ENCODE results near the gene AMMECR1. TPM values are rescaled to one million over a fixed set of nuclear protein-coding genes. Genes with fewer than 3 reads are reported as not detected.

Gene AMMECR1
- total and polyA plus RNA-seq, 2 of the 8 experiments (the other 6 are each of a cell fraction or from before 2014, with no cell fraction given) = 10.2 to 21.2 TPM

DNA sequence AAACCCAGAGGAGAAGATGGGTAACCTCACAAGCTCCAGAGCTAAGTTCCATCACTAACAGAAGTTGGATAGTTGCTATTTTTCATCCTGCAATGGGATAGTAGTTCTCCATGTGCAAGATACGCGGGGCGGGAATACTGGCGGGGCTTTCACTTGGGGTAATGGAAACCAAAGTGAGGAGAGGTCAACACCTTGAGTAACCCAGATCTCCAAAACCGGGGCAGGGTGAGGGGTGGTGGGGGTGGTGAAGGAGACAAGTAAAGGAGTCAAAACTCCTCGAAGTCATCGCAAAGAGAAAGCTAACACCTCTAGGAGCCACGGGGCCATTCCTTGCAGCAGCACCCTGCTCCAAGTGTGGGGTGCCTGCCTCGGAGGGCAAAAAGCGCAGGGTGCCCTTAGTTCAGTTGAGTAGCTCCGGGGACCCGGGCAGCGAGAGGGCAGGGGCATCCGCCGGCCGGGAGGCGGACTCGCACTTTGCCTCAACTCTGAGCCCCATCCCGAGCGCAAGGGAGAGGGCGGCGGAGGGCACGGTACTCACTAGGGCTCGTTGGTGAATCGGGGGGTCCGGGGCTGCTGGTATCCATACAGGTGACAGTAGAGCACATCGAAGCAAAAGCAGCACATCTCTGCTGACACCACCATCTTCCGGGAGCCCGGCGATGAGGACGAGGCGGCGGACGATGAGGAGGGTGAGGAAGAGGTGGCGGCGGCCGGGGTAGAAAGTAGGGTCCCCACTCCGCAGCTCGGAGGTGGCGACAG lies 645 bp downstream of the AMMECR1 start:
- no peak overlapping the region for H2BK20ac ChIP-seq (ENCODE audit: low read length)
- H4K91ac ChIP-seq (replicated peaks; ENCODE audit: insufficient read length, low read length) = peak overlapping the region; percentile 15
- peak overlapping the region; percentile 79 to 97 (median 87) for H3K4me3 ChIP-seq (ENCODE audit: extremely low read depth in 1 of 4, insufficient read depth in 2 of 4, low read depth in 3 of 4, low read length in 4 of 4)
- no peaks in the 10 kb centered on the region for H3K9me3 ChIP-seq (ENCODE audit: insufficient read depth in 2 of 2, low read depth in 1 of 2, low read length in 1 of 2)
- no peak overlapping the region for H2AFZ ChIP-seq (ENCODE audit: low read length)
- DNase-seq (ENCODE audit: low read depth in 1 of 2, low spot score in 2 of 2) = peak in 1 of 2 experiments; percentile 47
- peak overlapping the region; percentile 66 to 88 (median 82) for H3K9ac ChIP-seq (replicated peaks in 1 of 4; ENCODE audit: extremely low read depth in 1 of 4, low read depth in 3 of 4, low read length in 3 of 4)
- no peak overlapping the region for H2BK12ac ChIP-seq (ENCODE audit: low read depth, low read length)
- H3K79me2 ChIP-seq (ENCODE audit: control insufficient read depth in 1 of 2, insufficient read depth in 2 of 2, low read length in 2 of 2) = peaks cover 0 to 49% of the 10 kb centered on the region in 2 experiments; a peak in 3 of 4 replicates
- H2BK15ac ChIP-seq (ENCODE audit: low read length) = no peak overlapping the region
- no peak overlapping the region for H3K56ac ChIP-seq (replicated peaks; ENCODE audit: insufficient read length, low read depth, low read length)
- H3K27ac ChIP-seq (ENCODE audit: low read depth, low read length) = no peak overlapping the region; the same call in 1 of the 2 replicates
- no peak overlapping the region for H3K4ac ChIP-seq (replicated peaks; ENCODE audit: insufficient read length, low read depth, low read length)
- no peaks in the 10 kb centered on the region for H4K20me1 ChIP-seq (replicated peaks in 1 of 2; ENCODE audit: control insufficient read depth in 1 of 2, insufficient read depth in 2 of 2, low read length in 2 of 2)
- H3K4me2 ChIP-seq (ENCODE audit: insufficient read depth in 1 of 2, low read depth in 2 of 2, low read length in 2 of 2) = peak overlapping the region; percentile 60 to 92
- H3K36me3 ChIP-seq (ENCODE audit: control insufficient read depth in 2 of 4, insufficient read depth in 4 of 4, low read length in 3 of 4) = no peaks in the 10 kb centered on the region
- no peaks in the 10 kb centered on the region for H3K79me1 ChIP-seq (ENCODE audit: low read depth, low read length)
- ChIA-PET CTCF (ENCODE audit: partially characterized antibody) (interaction anchor here (0.6 to 1.4 kb wide), 4 partner anchors 47 to 158 kb away, joined by 3 to 4 read pairs (median 4); no protein-coding TSS in a partner anchor), POLR2A (ENCODE audit: partially characterized antibody) (interaction anchor here (1.0 to 1.6 kb wide), 3 partner anchors 18 to 107 kb away, joined by 4 read pairs; no protein-coding TSS in a partner anchor)
- no peak overlapping the region for H2BK120ac ChIP-seq (replicated peaks; ENCODE audit: low read depth, low read length)
- 0% methylated on average over 26 of the region's 40 CpGs; no CpG with 5 or more reads in 1 of the 2 experiments for WGBS, 2 experiments (ENCODE audit: extremely low coverage in 1 of 2, insufficient coverage in 1 of 2, insufficient read length in 1 of 2, insufficient replicate concordance in 2 of 2, low coverage in 1 of 2, low lambda C conversion rate in 2 of 2, missing lambda C conversion rate in 1 of 2)
- no peak overlapping the region for H3K23ac ChIP-seq (ENCODE audit: insufficient read length)
- H3K27me3 ChIP-seq (replicated peaks in 1 of 4; ENCODE audit: control insufficient read depth in 3 of 4, extremely low read depth in 1 of 4, insufficient read depth in 3 of 4, low read length in 3 of 4) = no peaks in the 10 kb centered on the region
- no peak overlapping the region for H2AK5ac ChIP-seq (ENCODE audit: low read depth, low read length)
- no peak for FAIRE-seq
- peaks cover 0 to 17% (median 2%) of the 10 kb centered on the region in 4 experiments; a peak in 4 of 7 replicates for H3K4me1 ChIP-seq (replicated peaks in 1 of 4; ENCODE audit: control insufficient read depth in 3 of 4, insufficient read depth in 4 of 4, low read length in 3 of 4)
- no peak overlapping the region; the same call in 1 of the 2 replicates for H2BK5ac ChIP-seq (ENCODE audit: low read depth, low read length)
- no peak overlapping the region for H3K14ac ChIP-seq (ENCODE audit: insufficient read length)
- no peak overlapping the region; the same call in 1 of the 2 replicates for H3K18ac ChIP-seq (ENCODE audit: extremely low read depth, low read length)
- H4K5ac ChIP-seq (ENCODE audit: insufficient read length, low read depth, low read length) = peak overlapping the region; percentile 43
- 0 out of 2 replicates have a peak, but pooled peaks cover 4% of the 10 kb centered on the region for H3K23me2 ChIP-seq (ENCODE audit: low read depth, low read length)
- H4K8ac ChIP-seq (ENCODE audit: extremely low read depth, insufficient read depth, low read length) = peak overlapping the region; percentile 92
- TF ChIP-seq KDM4A (IDR thresholded peaks at IDR 0.05; ENCODE audit: low read depth, low read length, severe bottlenecking) (peak; percentile 37), MAFK (IDR thresholded peaks at IDR 0.05; ENCODE audit: low read depth, low read length) (no peak), KDM1A (IDR thresholded peaks at IDR 0.05; ENCODE audit: borderline replicate concordance, low read length) (no peak), CBX5 (IDR thresholded peaks at IDR 0.05; ENCODE audit: low read depth, low read length) (no peak), FOSL1 (IDR thresholded peaks at IDR 0.05; ENCODE audit: insufficient read depth, low read depth, low read length) (no peak), TAF1 (IDR thresholded peaks at IDR 0.05; ENCODE audit: low read depth, low read length) (0 out of 2 replicates have a peak, but pooled peaks have one; percentile 9)
- TF ChIP-seq, protein P1, sequence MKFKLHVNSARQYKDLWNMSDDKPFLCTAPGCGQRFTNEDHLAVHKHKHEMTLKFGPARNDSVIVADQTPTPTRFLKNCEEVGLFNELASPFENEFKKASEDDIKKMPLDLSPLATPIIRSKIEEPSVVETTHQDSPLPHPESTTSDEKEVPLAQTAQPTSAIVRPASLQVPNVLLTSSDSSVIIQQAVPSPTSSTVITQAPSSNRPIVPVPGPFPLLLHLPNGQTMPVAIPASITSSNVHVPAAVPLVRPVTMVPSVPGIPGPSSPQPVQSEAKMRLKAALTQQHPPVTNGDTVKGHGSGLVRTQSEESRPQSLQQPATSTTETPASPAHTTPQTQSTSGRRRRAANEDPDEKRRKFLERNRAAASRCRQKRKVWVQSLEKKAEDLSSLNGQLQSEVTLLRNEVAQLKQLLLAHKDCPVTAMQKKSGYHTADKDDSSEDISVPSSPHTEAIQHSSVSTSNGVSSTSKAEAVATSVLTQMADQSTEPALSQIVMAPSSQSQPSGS (IDR thresholded peaks at IDR 0.05; ENCODE audit: low read length) = no peak
- TF ChIP-seq, protein P2, sequence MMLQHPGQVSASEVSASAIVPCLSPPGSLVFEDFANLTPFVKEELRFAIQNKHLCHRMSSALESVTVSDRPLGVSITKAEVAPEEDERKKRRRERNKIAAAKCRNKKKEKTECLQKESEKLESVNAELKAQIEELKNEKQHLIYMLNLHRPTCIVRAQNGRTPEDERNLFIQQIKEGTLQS (IDR thresholded peaks at IDR 0.05; ENCODE audit: insufficient read depth, low read depth, low read length) = no peak
